Fibroblast of skin of back (primary cell): ENCODE measurements around the gene VEPH1.
A peak's percentile ranks its signal among the peaks of the same experiment; 100 is the strongest.

Experiments used
- DNase-seq: peaks from one replicate; pipeline ENCODE4 v3.0.0-alpha.2; 2013

The VEPH1 gene

GRCh38 chr3:157255797-157256196 is 247.4 kb downstream of the VEPH1 start:
- DNase-seq: no peak

- no peak for DNase-seq
Observed at GRCh38 chr3:157251685-157252084, 251.5 kb downstream of the VEPH1 start.

- no peak for DNase-seq
Observed at GRCh38 chr3:157249606-157250005, 253.6 kb downstream of the VEPH1 start.

GRCh38 chr3:157248590-157249422 is 254.4 kb downstream of the VEPH1 start:
- DNase-seq: peak; percentile 93

- no peak for DNase-seq
Observed at GRCh38 chr3:157247391-157247790, 255.8 kb downstream of the VEPH1 start.

- no peak for DNase-seq
Observed at GRCh38 chr3:157242836-157243235, 260.4 kb downstream of the VEPH1 start.

- DNase-seq: no peak
Observed at GRCh38 chr3:157241599-157241998, 261.6 kb downstream of the VEPH1 start.

GRCh38 chr3:157240408-157240807 is 262.8 kb downstream of the VEPH1 start:
- DNase-seq: no peak

GRCh38 chr3:157239082-157239704 is 264.0 kb downstream of the VEPH1 start:
- DNase-seq: peak; percentile 38

- peak; percentile 76 for DNase-seq
Observed at GRCh38 chr3:157238457-157238856, 264.8 kb downstream of the VEPH1 start.

GRCh38 chr3:157237886-157238285 is 265.3 kb downstream of the VEPH1 start:
- no peak for DNase-seq

- DNase-seq: no peak
Observed at GRCh38 chr3:157235291-157235690, 267.9 kb downstream of the VEPH1 start.

GRCh38 chr3:157233923-157234322 is 269.3 kb downstream of the VEPH1 start:
- no peak for DNase-seq

- DNase-seq: peak; percentile 44
Observed at GRCh38 chr3:157232141-157232540, 271.1 kb downstream of the VEPH1 start.

- DNase-seq: peak; percentile 58
Observed at GRCh38 chr3:157231071-157231470, 272.1 kb downstream of the VEPH1 start.

GRCh38 chr3:157226173-157226847 is 276.9 kb downstream of the VEPH1 start:
- peak; percentile 37 for DNase-seq

GRCh38 chr3:157225001-157225400 is 278.2 kb downstream of the VEPH1 start:
- DNase-seq: no peak

GRCh38 chr3:157220883-157221282 is 282.3 kb downstream of the VEPH1 start:
- DNase-seq: no peak

- DNase-seq: no peak
Observed at GRCh38 chr3:157220211-157220610, 283.0 kb downstream of the VEPH1 start.

GRCh38 chr3:157219215-157219614 is 284.0 kb downstream of the VEPH1 start:
- no peak for DNase-seq
